DMS153 treated with DMSO at 0.1 percent for 48 hours (cell line): ENCODE results near the gene CEP170B.
"Not testable (repeated sequence)": the region's sequence is repeated elsewhere in the genome, so short reads cannot be mapped to it uniquely, and the experiment has no call there.

Experiments used
- DNase-seq: peaks from one replicate; lab custom pipeline; 2025; ENCODE audit not compliant: unreplicated experiment; lab: John Stamatoyannopoulos, UW

The CEP170B gene

DNA sequence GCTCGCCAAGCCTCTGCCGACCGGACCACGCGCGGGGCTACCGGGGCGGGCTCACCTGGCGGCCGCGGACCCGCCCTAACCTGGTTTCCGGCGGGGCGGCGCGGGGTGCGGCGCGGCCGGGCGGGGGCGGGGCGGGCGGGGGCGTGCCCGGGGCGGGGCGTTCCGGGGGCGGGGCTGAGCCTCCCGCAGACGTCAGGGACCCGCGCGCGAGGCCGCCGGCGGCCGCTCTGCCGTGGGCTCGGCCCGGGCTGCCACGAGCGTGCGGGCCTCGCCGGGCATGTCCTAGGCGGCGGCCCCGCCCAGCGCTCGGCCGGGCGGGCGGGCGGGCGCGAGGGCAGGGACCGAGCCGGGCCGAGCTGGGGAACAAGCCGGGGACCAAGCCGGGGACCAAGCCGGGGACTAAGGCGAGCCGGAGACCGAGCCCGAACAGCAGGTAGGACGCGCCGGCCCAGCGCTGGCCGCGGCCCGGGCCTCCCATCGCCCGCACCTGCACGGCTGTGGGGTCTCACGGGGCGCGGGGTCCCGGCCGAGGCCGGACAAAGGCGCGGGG, at the start of gene CEP170B:
Gene CEP170B, plus strand, starts transcription at position 188 of the 550 bp plus-strand sequence. CDS start 3,183 bp downstream, outside the sequence.
- DNase-seq: no peak

DNA sequence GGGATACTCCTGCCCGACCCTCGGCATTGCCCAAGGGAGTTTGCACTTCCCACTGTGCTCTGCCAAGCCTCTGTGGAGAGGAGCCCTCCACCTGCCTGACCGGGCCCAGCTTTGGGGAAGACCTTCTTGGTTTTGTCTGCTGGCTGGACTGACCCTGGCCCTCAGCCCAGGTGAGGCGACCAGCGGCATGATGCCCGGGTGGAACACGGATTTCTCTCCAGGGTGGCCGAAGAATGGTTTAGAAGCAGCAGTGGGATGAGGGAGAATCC, 48.5 kb upstream of the CEP170B start:
- no peak for DNase-seq

DNA sequence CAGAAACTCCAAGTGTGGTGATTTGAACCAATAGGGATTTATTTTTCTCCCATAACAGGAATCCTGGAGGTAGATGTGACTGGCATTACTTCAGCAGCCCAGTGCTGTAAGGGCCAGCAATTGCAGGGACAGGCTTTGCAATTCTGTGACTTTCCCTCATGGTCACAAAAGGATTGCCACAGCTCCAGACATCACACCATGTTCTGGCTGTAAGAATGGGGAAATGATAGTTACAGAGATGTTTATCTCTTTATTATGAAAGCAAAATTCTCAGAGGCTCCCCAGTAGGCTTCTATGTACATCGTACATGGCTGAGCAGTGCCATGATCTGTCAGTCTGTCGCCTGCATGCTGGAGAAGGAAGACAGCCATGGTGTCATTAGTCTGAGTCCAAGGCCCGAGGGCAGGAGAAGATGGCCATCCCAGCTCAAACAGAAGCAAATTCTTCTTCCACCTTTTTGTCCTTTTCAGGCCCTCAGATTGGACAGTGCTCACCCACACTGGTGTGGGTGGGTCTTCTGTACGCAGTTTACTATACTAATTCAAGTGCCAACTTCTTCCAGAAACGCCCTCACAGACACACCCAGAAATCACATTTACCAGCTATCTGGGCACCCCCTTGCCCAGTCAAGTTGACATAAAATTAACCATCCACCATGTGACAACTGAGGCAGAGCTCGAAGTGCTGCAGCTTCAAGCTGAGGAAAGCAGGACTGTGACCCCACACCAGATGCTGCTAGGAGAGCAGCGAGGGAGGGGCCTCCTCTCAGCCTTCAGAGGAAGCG, 46.9 kb upstream of the CEP170B start:
- no peak for DNase-seq

DNA sequence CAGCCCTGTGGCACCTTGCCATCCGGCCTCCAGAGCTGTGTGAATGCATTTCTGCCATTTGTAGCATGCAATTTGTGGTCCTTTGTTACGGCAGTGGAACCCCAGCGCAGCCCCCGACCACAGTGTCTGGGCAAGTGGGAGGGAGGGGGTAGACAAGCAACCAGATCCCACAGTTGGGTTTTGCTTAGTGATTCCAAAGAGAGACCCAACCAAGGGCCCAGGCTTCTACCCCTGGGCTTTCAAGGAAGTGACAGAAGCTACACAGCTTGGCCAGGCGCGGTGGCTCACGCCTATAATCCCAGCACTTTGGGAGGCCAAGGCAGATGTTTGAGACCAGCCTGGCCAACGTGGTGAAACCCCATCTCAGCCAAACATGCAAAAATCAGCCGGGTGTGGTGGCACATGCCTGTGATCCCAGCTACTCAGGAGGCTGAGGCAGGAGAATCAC, 46.3 kb upstream of the CEP170B start:
- DNase-seq: no peak

DNA sequence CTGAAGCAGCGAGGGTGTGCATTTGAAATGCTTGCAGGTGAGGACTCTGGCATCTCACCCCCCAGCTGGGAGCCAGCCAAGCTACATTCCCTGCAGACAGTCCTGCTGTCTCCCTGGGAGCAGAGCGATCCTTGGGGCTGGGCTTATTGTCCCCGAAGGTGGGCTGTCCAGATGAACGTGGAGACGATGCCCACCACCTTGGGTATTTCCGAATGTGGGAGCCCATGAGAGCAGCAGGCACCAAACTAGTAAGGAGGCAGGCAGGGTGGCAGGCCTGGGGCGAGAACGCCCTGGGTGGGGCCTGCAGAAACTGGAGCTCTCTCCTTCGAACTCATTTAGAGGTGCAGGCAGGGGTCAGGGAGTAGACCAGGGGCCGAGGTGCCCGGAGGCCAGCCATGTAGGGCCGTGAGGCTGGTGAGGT, 45.7 kb upstream of the CEP170B start:
- no peak for DNase-seq

DNA sequence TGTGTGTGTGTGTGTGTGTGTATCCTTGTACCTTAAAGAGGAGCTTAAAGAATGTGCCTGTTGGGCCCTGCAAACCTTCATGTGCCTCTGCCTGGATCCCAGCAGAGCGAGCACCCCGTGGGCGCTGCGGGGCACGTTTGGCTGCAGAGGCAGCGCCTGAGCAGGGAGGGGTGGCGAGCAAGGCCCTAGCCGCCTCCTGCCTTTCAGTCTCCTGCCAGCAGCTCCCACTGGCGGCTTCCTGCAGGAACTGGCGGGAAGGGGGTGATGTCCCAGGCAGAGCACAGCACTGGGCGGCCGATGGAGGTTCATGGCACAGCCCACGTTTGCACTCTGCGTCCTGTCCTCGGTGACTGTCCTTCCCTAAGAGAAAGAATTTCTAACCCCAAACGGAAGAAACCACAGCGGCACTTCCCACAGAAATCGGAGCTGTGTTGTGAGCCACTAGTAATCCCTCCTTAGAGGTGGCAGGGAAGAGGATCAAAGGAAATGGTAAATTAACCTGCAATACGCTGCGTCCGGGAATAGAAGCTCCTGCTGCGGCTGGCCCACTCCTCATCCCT, 44.3 kb upstream of the CEP170B start:
- DNase-seq: no peak

DNA sequence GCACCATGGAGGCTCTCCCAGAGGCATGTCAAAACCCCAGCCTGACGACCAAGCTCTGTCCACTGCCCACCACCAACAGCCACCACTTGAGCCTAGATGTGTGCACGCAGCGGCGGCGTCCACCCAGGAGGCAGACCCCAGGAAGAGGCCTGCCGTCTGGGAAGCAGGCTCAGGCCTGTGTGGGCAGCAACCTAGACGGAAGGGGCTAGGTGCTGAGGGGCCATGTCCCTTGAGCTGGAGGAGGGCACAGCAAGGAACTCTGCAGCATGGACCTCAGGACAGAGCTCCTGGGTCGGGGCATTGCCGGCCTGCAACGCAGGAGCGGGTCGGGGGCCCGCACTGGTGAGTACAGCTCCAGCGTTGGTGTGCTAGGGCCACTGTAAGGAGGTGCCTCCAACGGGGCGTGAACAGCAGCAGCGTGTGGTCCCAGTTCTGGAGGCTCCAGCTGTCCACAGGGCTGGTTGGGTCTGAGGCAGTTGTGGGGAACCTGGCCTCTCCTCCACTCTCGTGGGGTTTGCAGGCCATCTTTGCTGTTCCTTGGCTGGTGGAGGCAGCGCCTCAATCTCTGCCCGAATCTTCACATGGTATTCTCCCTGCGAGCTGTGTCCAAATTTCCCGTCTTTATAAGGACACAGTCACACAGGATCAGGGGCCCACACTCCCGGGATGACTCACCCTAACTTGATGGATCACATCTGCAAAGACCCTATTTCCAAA, 43.7 kb upstream of the CEP170B start:
- DNase-seq: no peak

GRCh38 chr14:104821971-104822608, 43.0 kb upstream of the CEP170B start:
- DNase-seq: no peak

GRCh38 chr14:104822821-104823615, 42.0 kb upstream of the CEP170B start:
- DNase-seq: no peak

- DNase-seq: no peak
These were observed 40.6 kb upstream of the CEP170B start for GRCh38 chr14:104824353-104824997.

DNA sequence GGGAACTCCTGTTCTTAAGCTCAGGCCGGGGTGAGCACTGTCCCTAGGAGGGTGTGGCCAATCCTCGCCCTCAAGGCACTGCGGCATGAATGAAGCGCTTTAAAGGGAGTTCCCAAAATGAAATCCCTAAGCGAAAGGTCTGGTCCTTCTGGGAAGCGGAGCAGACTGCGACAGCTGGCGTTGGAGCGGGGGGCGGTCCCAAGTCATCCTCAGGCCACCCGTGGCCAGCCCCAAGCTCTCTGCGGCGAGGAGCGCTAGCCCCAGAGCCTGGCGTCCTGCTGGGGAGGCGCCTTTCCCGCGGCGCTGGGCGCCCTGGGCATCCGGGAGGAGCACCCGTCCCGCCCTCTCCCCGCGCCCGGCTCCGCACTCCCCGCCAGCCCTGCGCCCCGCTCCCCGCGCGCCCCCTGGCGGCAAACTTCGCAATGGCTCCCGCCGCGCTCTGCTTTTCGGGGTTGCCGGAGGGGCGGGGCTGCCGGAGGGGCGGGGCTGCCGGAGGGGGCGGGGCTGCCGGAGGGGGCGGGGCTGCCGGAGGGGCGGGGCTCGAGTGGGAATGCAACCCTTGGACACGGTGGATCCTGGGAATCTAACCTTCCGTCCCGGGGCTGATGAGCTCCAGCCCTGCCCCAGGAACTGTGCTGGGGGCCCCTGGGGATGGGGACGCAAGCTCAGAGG, 38.7 kb upstream of the CEP170B start:
- DNase-seq: no peak

- DNase-seq: no peak
These were observed 38.2 kb upstream of the CEP170B start for GRCh38 chr14:104826861-104827176.

- DNase-seq: no peak
These were observed 37.7 kb upstream of the CEP170B start for GRCh38 chr14:104827177-104828055.

DNA sequence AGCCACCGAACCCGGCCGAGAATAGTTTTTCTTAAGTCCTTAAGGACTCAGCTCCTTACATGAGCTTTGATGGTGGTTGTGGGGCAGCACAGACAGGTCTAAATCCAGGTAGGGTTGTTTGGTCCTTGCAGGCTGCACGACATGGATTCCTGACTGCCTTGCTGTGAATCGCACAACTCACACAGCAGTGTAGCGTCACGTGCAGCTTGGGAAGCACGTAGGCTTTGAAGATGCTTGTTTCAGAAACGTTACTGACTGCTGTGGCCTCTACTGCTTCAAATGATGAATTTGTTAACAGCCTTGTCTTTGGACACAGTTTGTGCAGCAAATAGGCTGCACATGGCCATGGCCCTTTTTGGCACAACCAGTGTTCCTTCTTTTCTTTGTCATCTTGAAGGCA, 34.3 kb upstream of the CEP170B start:
- DNase-seq: no peak

- not testable (repeated sequence) for DNase-seq
These were observed 28.7 kb upstream of the CEP170B start for GRCh38 chr14:104836171-104836935.

DNA sequence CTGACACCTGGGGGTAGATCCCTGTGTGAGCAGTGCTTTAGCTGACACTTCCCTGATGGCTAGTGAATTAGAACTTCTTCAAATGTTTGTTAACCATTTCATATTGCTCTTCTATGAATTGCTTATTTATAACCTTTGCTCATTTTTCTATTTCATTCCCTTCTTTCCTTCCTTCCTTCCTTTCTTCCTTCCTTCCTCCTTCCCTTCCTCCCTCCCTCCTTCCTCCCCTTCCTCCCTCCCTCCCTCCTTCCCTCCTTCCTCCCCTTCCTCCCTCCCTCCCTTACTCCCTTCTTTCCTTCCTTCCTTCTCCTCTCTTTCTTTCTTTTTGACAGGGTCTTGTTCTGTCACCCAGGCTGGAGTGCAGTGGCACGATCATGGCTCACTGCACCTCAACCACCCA, 23.3 kb upstream of the CEP170B start:
- no peak for DNase-seq

GRCh38 chr14:104843006-104843405, 22.1 kb upstream of the CEP170B start:
- DNase-seq: no peak
